IMR-90 (cell line): ENCODE data around the gene BLTP1. TPM values are rescaled to one million over a fixed set of nuclear protein-coding genes. Genes with fewer than 3 reads are reported as not detected.

Source experiments
- ATAC-seq: fragments of 200-7000 bp; cut with Tn5 transposase; 2 replicates; pipeline ENCODE4 v1.9.1; 2020; ENCODE audit warnings: low read depth, mild to moderate bottlenecking, moderate library complexity
- BruUV-seq: library from RNA; stranded (reverse); fragments of 400-500 nt; replicated peaks from 2 replicates; lab custom pipeline; 2021; lab: Mats Ljungman, UMichigan
- CTCF ChIA-PET: fragments of 300-600 bp; formaldehyde crosslinking; extraction: SDS; loops from one replicate; lab custom pipeline; 2021; ENCODE audit warnings: antibody characterized with exemption; lab: Yijun Ruan, JAX
- POLR2A ChIA-PET: fragments of 300-600 bp; sonication (Branson Sonifier 250); formaldehyde crosslinking; loops from one replicate; lab custom pipeline; 2022; ENCODE audit warnings: antibody characterized with exemption; ENCODE audit not compliant: unreplicated experiment; lab: Charles Lee
- DNase-seq: peaks from one replicate; pipeline ENCODE4 v3.0.0; 2013
- H2AFZ ChIP-seq: replicated peaks from 2 replicates; pipeline ENCODE3; 2013; ENCODE audit warnings: low read length, mild to moderate bottlenecking; ENCODE audit not compliant: poor library complexity
- H2AK5ac ChIP-seq: 2 replicates; pipeline ENCODE4 v1.6.1; 2013; ENCODE audit warnings: low read depth, low read length, inconsistent platforms
- H2AK9ac ChIP-seq: replicated peaks from 2 replicates; pipeline ENCODE3; 2013; ENCODE audit warnings: mild to moderate bottlenecking, low read depth, low read length, moderate library complexity; ENCODE audit not compliant: poor library complexity
- H2BK120ac ChIP-seq: 2 replicates; pipeline ENCODE4 v1.6.1; 2013; ENCODE audit warnings: low read depth, low read length, inconsistent platforms
- H2BK15ac ChIP-seq: 3 replicates; pipeline ENCODE4 v1.6.1; 2013; ENCODE audit warnings: low read depth, low read length, inconsistent platforms
- H2BK20ac ChIP-seq: 2 replicates; pipeline ENCODE4 v1.6.1; 2013; ENCODE audit warnings: low read depth, mild to moderate bottlenecking, inconsistent platforms, low read length, moderate library complexity
- H2BK5ac ChIP-seq: 2 replicates; pipeline ENCODE4 v1.6.1; 2013; ENCODE audit warnings: mild to moderate bottlenecking, low read depth, low read length, inconsistent platforms; ENCODE audit not compliant: poor library complexity, severe bottlenecking
- H3K14ac ChIP-seq: replicated peaks from 2 replicates; pipeline ENCODE4 v1.6.1; 2013; ENCODE audit warnings: low read depth, low read length, inconsistent platforms
- H3K18ac ChIP-seq: 2 replicates; pipeline ENCODE4 v1.6.1; 2013; ENCODE audit warnings: low read depth, low read length, control low read depth
- H3K23ac ChIP-seq: 2 replicates; pipeline ENCODE4 v1.6.1; 2013; ENCODE audit warnings: low read depth, low read length, inconsistent platforms
- H3K27ac ChIP-seq: 2 replicates; pipeline ENCODE4 v1.5.1; 2013; ENCODE audit warnings: mild to moderate bottlenecking, control low read depth, low read length; ENCODE audit not compliant: insufficient read depth
- H3K27me3 ChIP-seq: 2 replicates; pipeline ENCODE4 v1.6.1; 2013; ENCODE audit warnings: low read length; ENCODE audit not compliant: control insufficient read depth, insufficient read depth
- H3K36me3 ChIP-seq: 2 replicates; pipeline ENCODE4 v1.6.1; 2013; ENCODE audit warnings: low read length, mixed read lengths; ENCODE audit not compliant: control insufficient read depth, insufficient read depth
- H3K4ac ChIP-seq: 2 replicates; pipeline ENCODE4 v1.6.1; 2013; ENCODE audit warnings: low read depth, low read length, inconsistent platforms
- H3K4me1 ChIP-seq: 2 replicates; pipeline ENCODE4 v1.6.1; 2013; ENCODE audit warnings: low read length, mixed read lengths; ENCODE audit not compliant: control insufficient read depth, insufficient read depth
- H3K4me2 ChIP-seq: 2 replicates; pipeline ENCODE4 v1.6.1; 2013; ENCODE audit warnings: low read depth, mild to moderate bottlenecking, control low read depth, low read length, moderate library complexity
- H3K4me3 ChIP-seq: 2 replicates; pipeline ENCODE4 v1.5.1; 2013; ENCODE audit warnings: low read depth, mild to moderate bottlenecking, control low read depth, low read length, moderate library complexity; ENCODE audit not compliant: insufficient read depth
- H3K56ac ChIP-seq: 2 replicates; pipeline ENCODE4 v1.6.1; 2013; ENCODE audit warnings: low read length, inconsistent platforms; ENCODE audit not compliant: insufficient read depth; ENCODE audit errors: extremely low read depth
- H3K79me1 ChIP-seq, 2 experiments: 2 replicates each; pipeline ENCODE4 v1.6.1; 2013; ENCODE audit warnings: low read length in 2 of 2, inconsistent platforms in 1 of 2, low read depth in 1 of 2
- H3K9ac ChIP-seq: 2 replicates; pipeline ENCODE4 v1.6.1; 2013; ENCODE audit warnings: low read depth, low read length, control low read depth
- H3K9me1 ChIP-seq: 2 replicates; pipeline ENCODE4 v1.6.1; 2013; ENCODE audit warnings: low read length, inconsistent platforms; ENCODE audit not compliant: insufficient read depth
- H3K9me3 ChIP-seq: 2 replicates; pipeline ENCODE4 v1.6.1; 2013; ENCODE audit warnings: low read length; ENCODE audit not compliant: control insufficient read depth, insufficient read depth
- H4K20me1 ChIP-seq: 2 replicates; pipeline ENCODE4 v1.6.1; 2013; ENCODE audit warnings: low read length, inconsistent platforms; ENCODE audit not compliant: insufficient read depth
- H4K5ac ChIP-seq: 2 replicates; pipeline ENCODE4 v1.6.1; 2013; ENCODE audit warnings: mild to moderate bottlenecking, low read depth, low read length, control low read depth
- H4K8ac ChIP-seq, 2 experiments: 2 replicates each; pipeline ENCODE4 v1.6.1; 2013; ENCODE audit warnings: low read depth in 2 of 2, low read length in 2 of 2, control low read depth in 1 of 2, inconsistent platforms in 1 of 2
- H4K91ac ChIP-seq: 2 replicates; pipeline ENCODE4 v1.6.1; 2013; ENCODE audit warnings: low read depth, low read length, inconsistent platforms; ENCODE audit not compliant: insufficient read depth
- CEBPB ChIP-seq: IDR thresholded peaks from 2 replicates; pipeline ENCODE4 v1.6.1; 2012; ENCODE audit warnings: low read depth, low read length, improper control_type of control experiment
- FOS ChIP-seq: fragments of 150-350 bp; IDR thresholded peaks from 2 replicates; pipeline ENCODE4 v1.6.1; 2016; ENCODE audit warnings: low read depth, low read length
- WGBS, 2 experiments: methylation state at CpG; one replicate each; pipeline versions ENCODE4 v1.1.5 to v1.1.7; 2013; ENCODE audit warnings: missing lambda C conversion rate in 2 of 2; ENCODE audit not compliant: insufficient read length in 1 of 2; ENCODE audit errors: extremely low coverage in 2 of 2; 5-methylcytosine and 5-hydroxymethylcytosine counted together
- dilution Hi-C: fragments of 300-500 bp; cut with HindIII; formaldehyde crosslinking; loops from one replicate; pipeline ENCODE4 v1.14.3; 2018; ENCODE audit warnings: low sequenced_read_pairs; ENCODE audit not compliant: unreplicated experiment
- in situ Hi-C: fragments of 300-500 bp; cut with MboI; formaldehyde crosslinking; loops from 3 replicates; pipeline ENCODE4 v1.14.3; 2019; ENCODE audit warnings: low sequenced_read_pairs, inconsistent platforms, mixed read lengths
- intact Hi-C: fragments of 100-400 bp; cut with micrococcal nuclease; formaldehyde crosslinking; loops from 2 replicates; pipeline ENCODE4 v1.10.0; 2022
- polyA plus RNA-seq, 3 experiments: library from polyadenylated mRNA; depleted of rRNA; stranded (reverse); fragments of >200 nt; gene quantifications; 2 replicates each; pipeline ENCODE4 v1.2.3, GENCODE V29; 2012; ENCODE audit warnings: low replicate concordance in 1 of 3
- total RNA-seq: library from RNA; depleted of rRNA; stranded (reverse); fragments of >200 nt; gene quantifications from 2 replicates; pipeline ENCODE4 v1.2.3, GENCODE V29; 2012

BLTP1 gene
- total and polyA plus RNA-seq, 2 of the 4 experiments (the other 2 are of a cell fraction) = 18.9 to 92.7 TPM

GRCh38 chr4:122140834-122141233 is 11.3 kb upstream of the BLTP1 start:
- H4K8ac ChIP-seq = no peak overlapping the region
- H3K18ac ChIP-seq = no peak overlapping the region
- no peaks in the 10 kb centered on the region for H3K9me3 ChIP-seq
- no TSS peak for BruUV-seq
- H4K20me1 ChIP-seq = no peaks in the 10 kb centered on the region
- dilution Hi-C loops = no loop called here
- no peaks in the 10 kb centered on the region for H3K4me1 ChIP-seq
- no peak for DNase-seq
- in situ Hi-C loops = no loop called here
- 25% methylated on average over 1 of the region's 5 CpGs; no CpG with 5 or more reads in 1 of the 2 experiments for WGBS, 2 experiments
- POLR2A ChIA-PET = no interaction called here
- ATAC-seq = no peak
- no peak overlapping the region for H3K4ac ChIP-seq
- no peak overlapping the region for H3K4me2 ChIP-seq
- H2BK15ac ChIP-seq = no peak overlapping the region
- H3K79me1 ChIP-seq = no peaks in the 10 kb centered on the region
- H2BK20ac ChIP-seq = no peak overlapping the region
- H3K27me3 ChIP-seq = no peaks in the 10 kb centered on the region
- H4K5ac ChIP-seq = no peak overlapping the region
- no peak overlapping the region for H2AK5ac ChIP-seq
- H2BK120ac ChIP-seq = no peak overlapping the region
- CTCF ChIA-PET = no interaction called here
- no peak overlapping the region for H3K23ac ChIP-seq
- no peak overlapping the region for H3K56ac ChIP-seq
- H2AFZ ChIP-seq = no peak overlapping the region
- H3K4me3 ChIP-seq = no peak overlapping the region
- no peak overlapping the region for H3K27ac ChIP-seq
- H2BK5ac ChIP-seq = no peak overlapping the region
- intact Hi-C loops = loop anchor here (10.0 kb wide), 1 partner anchor 56 kb away; no protein-coding TSS in a partner anchor
- no peak overlapping the region for H3K14ac ChIP-seq
- no peak overlapping the region for H3K9ac ChIP-seq
- H3K9me1 ChIP-seq = no peaks in the 10 kb centered on the region
- TF ChIP-seq CEBPB = peak; percentile 63
- no peak for TF ChIP-seq FOS
- H2AK9ac ChIP-seq = no peak overlapping the region
- no peaks in the 10 kb centered on the region for H3K36me3 ChIP-seq
- no peak overlapping the region for H4K91ac ChIP-seq
